Measurements from ENCODE around the gene CD9.

DNA sequence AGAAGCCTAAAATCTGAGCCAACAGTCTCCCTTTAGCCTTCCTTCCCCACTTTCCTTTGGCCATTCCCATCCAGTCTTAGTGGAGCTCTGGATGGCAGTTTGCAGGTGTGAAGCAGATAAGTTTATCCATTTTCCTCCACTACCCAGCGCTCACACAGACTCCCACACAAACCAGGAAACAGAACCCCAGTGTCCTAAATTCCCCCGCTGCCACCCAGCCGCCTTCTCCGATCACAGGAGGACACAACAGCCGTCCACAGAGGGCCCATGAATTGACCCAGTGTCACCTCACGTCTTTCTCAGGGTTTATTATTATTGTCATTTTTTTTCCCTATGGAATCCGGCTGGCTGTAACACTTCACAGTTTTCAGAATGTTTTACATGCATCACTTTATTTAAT, 16.4 kb downstream of the CD9 start:
- TF ChIP-seq, protein P1, sequence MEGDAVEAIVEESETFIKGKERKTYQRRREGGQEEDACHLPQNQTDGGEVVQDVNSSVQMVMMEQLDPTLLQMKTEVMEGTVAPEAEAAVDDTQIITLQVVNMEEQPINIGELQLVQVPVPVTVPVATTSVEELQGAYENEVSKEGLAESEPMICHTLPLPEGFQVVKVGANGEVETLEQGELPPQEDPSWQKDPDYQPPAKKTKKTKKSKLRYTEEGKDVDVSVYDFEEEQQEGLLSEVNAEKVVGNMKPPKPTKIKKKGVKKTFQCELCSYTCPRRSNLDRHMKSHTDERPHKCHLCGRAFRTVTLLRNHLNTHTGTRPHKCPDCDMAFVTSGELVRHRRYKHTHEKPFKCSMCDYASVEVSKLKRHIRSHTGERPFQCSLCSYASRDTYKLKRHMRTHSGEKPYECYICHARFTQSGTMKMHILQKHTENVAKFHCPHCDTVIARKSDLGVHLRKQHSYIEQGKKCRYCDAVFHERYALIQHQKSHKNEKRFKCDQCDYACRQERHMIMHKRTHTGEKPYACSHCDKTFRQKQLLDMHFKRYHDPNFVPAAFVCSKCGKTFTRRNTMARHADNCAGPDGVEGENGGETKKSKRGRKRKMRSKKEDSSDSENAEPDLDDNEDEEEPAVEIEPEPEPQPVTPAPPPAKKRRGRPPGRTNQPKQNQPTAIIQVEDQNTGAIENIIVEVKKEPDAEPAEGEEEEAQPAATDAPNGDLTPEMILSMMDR (IDR thresholded peaks at IDR 0.05; ENCODE audit: control extremely low read depth in 1 of 3, insufficient read depth in 1 of 3, low read depth in 1 of 3, low read length in 3 of 3): no peak
- TF ChIP-seq POLR2A (IDR thresholded peaks at IDR 0.05; ENCODE audit: control extremely low read depth in 1 of 2, low read depth in 2 of 2, low read length in 2 of 2): no peak
- TF ChIP-seq POLR2AphosphoS5 (IDR thresholded peaks at IDR 0.05; ENCODE audit: low read depth, low read length): no peak
- TF ChIP-seq, protein P2, sequence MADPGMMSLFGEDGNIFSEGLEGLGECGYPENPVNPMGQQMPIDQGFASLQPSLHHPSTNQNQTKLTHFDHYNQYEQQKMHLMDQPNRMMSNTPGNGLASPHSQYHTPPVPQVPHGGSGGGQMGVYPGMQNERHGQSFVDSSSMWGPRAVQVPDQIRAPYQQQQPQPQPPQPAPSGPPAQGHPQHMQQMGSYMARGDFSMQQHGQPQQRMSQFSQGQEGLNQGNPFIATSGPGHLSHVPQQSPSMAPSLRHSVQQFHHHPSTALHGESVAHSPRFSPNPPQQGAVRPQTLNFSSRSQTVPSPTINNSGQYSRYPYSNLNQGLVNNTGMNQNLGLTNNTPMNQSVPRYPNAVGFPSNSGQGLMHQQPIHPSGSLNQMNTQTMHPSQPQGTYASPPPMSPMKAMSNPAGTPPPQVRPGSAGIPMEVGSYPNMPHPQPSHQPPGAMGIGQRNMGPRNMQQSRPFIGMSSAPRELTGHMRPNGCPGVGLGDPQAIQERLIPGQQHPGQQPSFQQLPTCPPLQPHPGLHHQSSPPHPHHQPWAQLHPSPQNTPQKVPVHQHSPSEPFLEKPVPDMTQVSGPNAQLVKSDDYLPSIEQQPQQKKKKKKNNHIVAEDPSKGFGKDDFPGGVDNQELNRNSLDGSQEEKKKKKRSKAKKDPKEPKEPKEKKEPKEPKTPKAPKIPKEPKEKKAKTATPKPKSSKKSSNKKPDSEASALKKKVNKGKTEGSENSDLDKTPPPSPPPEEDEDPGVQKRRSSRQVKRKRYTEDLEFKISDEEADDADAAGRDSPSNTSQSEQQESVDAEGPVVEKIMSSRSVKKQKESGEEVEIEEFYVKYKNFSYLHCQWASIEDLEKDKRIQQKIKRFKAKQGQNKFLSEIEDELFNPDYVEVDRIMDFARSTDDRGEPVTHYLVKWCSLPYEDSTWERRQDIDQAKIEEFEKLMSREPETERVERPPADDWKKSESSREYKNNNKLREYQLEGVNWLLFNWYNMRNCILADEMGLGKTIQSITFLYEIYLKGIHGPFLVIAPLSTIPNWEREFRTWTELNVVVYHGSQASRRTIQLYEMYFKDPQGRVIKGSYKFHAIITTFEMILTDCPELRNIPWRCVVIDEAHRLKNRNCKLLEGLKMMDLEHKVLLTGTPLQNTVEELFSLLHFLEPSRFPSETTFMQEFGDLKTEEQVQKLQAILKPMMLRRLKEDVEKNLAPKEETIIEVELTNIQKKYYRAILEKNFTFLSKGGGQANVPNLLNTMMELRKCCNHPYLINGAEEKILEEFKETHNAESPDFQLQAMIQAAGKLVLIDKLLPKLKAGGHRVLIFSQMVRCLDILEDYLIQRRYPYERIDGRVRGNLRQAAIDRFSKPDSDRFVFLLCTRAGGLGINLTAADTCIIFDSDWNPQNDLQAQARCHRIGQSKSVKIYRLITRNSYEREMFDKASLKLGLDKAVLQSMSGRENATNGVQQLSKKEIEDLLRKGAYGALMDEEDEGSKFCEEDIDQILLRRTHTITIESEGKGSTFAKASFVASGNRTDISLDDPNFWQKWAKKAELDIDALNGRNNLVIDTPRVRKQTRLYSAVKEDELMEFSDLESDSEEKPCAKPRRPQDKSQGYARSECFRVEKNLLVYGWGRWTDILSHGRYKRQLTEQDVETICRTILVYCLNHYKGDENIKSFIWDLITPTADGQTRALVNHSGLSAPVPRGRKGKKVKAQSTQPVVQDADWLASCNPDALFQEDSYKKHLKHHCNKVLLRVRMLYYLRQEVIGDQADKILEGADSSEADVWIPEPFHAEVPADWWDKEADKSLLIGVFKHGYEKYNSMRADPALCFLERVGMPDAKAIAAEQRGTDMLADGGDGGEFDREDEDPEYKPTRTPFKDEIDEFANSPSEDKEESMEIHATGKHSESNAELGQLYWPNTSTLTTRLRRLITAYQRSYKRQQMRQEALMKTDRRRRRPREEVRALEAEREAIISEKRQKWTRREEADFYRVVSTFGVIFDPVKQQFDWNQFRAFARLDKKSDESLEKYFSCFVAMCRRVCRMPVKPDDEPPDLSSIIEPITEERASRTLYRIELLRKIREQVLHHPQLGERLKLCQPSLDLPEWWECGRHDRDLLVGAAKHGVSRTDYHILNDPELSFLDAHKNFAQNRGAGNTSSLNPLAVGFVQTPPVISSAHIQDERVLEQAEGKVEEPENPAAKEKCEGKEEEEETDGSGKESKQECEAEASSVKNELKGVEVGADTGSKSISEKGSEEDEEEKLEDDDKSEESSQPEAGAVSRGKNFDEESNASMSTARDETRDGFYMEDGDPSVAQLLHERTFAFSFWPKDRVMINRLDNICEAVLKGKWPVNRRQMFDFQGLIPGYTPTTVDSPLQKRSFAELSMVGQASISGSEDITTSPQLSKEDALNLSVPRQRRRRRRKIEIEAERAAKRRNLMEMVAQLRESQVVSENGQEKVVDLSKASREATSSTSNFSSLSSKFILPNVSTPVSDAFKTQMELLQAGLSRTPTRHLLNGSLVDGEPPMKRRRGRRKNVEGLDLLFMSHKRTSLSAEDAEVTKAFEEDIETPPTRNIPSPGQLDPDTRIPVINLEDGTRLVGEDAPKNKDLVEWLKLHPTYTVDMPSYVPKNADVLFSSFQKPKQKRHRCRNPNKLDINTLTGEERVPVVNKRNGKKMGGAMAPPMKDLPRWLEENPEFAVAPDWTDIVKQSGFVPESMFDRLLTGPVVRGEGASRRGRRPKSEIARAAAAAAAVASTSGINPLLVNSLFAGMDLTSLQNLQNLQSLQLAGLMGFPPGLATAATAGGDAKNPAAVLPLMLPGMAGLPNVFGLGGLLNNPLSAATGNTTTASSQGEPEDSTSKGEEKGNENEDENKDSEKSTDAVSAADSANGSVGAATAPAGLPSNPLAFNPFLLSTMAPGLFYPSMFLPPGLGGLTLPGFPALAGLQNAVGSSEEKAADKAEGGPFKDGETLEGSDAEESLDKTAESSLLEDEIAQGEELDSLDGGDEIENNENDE (IDR thresholded peaks at IDR 0.05; ENCODE audit: insufficient replicate concordance, low read length): no peak
- no peak for TF ChIP-seq CREB1 (IDR thresholded peaks at IDR 0.05)
- no peak for TF ChIP-seq TAF7 (optimal IDR thresholded peaks at IDR 0.05; ENCODE audit: borderline replicate concordance, low read depth, low read length)
- TF ChIP-seq SP1 (IDR thresholded peaks at IDR 0.05; ENCODE audit: low read depth, low read length): no peak

All from H1 (cell line).